ENCODE data around the gene POLDIP2. TPM values are rescaled to one million over a fixed set of nuclear protein-coding genes. Genes with fewer than 3 reads are reported as not detected.
A peak's percentile ranks its signal among the peaks of the same experiment; 100 is the strongest.

Gene POLDIP2
- total and polyA plus RNA-seq, 9 of the 15 experiments (the other 6 are each of a cell fraction or from before 2014, with no cell fraction given), result 22.0 to 137 (median 104) TPM

- TF ChIP-seq NEUROD1 (IDR thresholded peaks at IDR 0.05; ENCODE audit: borderline replicate concordance, low read depth, low read length, partially characterized antibody) (no peak), ZBTB40 (IDR thresholded peaks at IDR 0.05) (peak; percentile 99), ZBTB40 (CRISPR knock-in tag; IDR thresholded peaks at IDR 0.05) (no peak), PPARD (CRISPR knock-in tag; IDR thresholded peaks at IDR 0.05) (no peak), KAT8 (IDR thresholded peaks at IDR 0.05; ENCODE audit: low read depth) (no peak), ATF1 (CRISPR knock-in tag; IDR thresholded peaks at IDR 0.05) (no peak), ATF1 (tag; IDR thresholded peaks at IDR 0.05) (peak; percentile 90), BCLAF1 (IDR thresholded peaks at IDR 0.05; ENCODE audit: borderline replicate concordance in 1 of 2, control insufficient read depth in 1 of 2, low read depth in 2 of 2, low read length in 1 of 2) (peak in 1 of 2 experiments; percentile 89; a peak in 1 of 4 replicates), POLR3A (IDR thresholded peaks at IDR 0.05; ENCODE audit: borderline replicate concordance, extremely low read depth, insufficient read depth, insufficient read length) (no peak)
- TF ChIP-seq, protein P1, sequence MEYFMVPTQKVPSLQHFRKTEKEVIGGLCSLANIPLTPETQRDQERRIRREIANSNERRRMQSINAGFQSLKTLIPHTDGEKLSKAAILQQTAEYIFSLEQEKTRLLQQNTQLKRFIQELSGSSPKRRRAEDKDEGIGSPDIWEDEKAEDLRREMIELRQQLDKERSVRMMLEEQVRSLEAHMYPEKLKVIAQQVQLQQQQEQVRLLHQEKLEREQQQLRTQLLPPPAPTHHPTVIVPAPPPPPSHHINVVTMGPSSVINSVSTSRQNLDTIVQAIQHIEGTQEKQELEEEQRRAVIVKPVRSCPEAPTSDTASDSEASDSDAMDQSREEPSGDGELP (CRISPR knock-in tag; IDR thresholded peaks at IDR 0.05; ENCODE audit: borderline replicate concordance), result peak; percentile 71
- TF ChIP-seq, protein P2, sequence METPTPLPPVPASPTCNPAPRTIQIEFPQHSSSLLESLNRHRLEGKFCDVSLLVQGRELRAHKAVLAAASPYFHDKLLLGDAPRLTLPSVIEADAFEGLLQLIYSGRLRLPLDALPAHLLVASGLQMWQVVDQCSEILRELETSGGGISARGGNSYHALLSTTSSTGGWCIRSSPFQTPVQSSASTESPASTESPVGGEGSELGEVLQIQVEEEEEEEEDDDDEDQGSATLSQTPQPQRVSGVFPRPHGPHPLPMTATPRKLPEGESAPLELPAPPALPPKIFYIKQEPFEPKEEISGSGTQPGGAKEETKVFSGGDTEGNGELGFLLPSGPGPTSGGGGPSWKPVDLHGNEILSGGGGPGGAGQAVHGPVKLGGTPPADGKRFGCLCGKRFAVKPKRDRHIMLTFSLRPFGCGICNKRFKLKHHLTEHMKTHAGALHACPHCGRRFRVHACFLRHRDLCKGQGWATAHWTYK (CRISPR knock-in tag; IDR thresholded peaks at IDR 0.05), result no peak
Observed at GRCh38 chr17:28357061-28357900, at the start of gene POLDIP2 (continued).

Data from K562 (cell line).